Endodermal cell (in vitro differentiated cells): ENCODE data around the gene AKAP13. TPM values are rescaled to one million over a fixed set of nuclear protein-coding genes. Genes with fewer than 3 reads are reported as not detected.
A peak's percentile ranks its signal among the peaks of the same experiment; 100 is the strongest.

ENCODE experiments used
- DNase-seq: peaks from one replicate; pipeline ENCODE4 v3.0.0-alpha.2; 2017
- H3K27ac ChIP-seq: 2 replicates; pipeline ENCODE4 v1.5.1; 2013; ENCODE audit warnings: mild to moderate bottlenecking, low read depth, low read length, moderate library complexity
- H3K27me3 ChIP-seq: 2 replicates; pipeline ENCODE4 v1.6.1; 2013; ENCODE audit warnings: mild to moderate bottlenecking, low read length, moderate library complexity; ENCODE audit not compliant: insufficient read depth, control insufficient read depth, poor library complexity, severe bottlenecking
- H3K36me3 ChIP-seq: 2 replicates; pipeline ENCODE4 v1.7.0; 2013; ENCODE audit warnings: mild to moderate bottlenecking, low read length, moderate library complexity; ENCODE audit not compliant: control insufficient read depth, insufficient read depth
- H3K4me1 ChIP-seq: one replicate; pipeline ENCODE4 v1.7.0; 2013; ENCODE audit warnings: low read length; ENCODE audit not compliant: control insufficient read depth, insufficient read depth
- H3K4me3 ChIP-seq: 2 replicates; pipeline ENCODE4 v1.5.1; 2013; ENCODE audit warnings: mild to moderate bottlenecking, low read length, moderate library complexity
- H3K9ac ChIP-seq: 2 replicates; pipeline ENCODE4 v1.6.1; 2013; ENCODE audit warnings: mild to moderate bottlenecking, low read length, moderate library complexity; ENCODE audit not compliant: poor library complexity, severe bottlenecking; ENCODE audit errors: extremely low read depth
- H3K9me3 ChIP-seq: 2 replicates; pipeline ENCODE4 v1.6.1; 2013; ENCODE audit warnings: mild to moderate bottlenecking, low read length, moderate library complexity; ENCODE audit not compliant: control insufficient read depth
- H3K27ac Mint-ChIP-seq: 2 replicates; pipeline ENCODE4 v1.8.0; 2020; ENCODE audit warnings: mixed read lengths
- H3K27me3 Mint-ChIP-seq: 2 replicates; pipeline ENCODE4 v1.8.0; 2021; ENCODE audit warnings: mild to moderate bottlenecking, mixed read lengths; ENCODE audit not compliant: insufficient read depth
- H3K36me3 Mint-ChIP-seq: 2 replicates; pipeline ENCODE4 v1.8.0; 2020; ENCODE audit warnings: low read depth, mixed read lengths
- H3K4me1 Mint-ChIP-seq: 2 replicates; pipeline ENCODE4 v1.8.0; 2020; ENCODE audit warnings: mixed read lengths
- H3K4me3 Mint-ChIP-seq: 2 replicates; pipeline ENCODE4 v1.8.0; 2020; ENCODE audit warnings: mild to moderate bottlenecking, moderate library complexity, mixed read lengths
- H3K9me3 Mint-ChIP-seq: 2 replicates; pipeline ENCODE4 v1.8.0; 2020; ENCODE audit warnings: mild to moderate bottlenecking, mixed read lengths
- WGBS, 2 experiments: methylation state at CpG; one replicate each; pipeline versions ENCODE4 v1.1.5 to v1.1.7; 2013; ENCODE audit warnings: missing lambda C conversion rate in 2 of 2, mixed read lengths in 1 of 2; ENCODE audit not compliant: insufficient coverage in 1 of 2, insufficient read length in 1 of 2; 5-methylcytosine and 5-hydroxymethylcytosine counted together
- total RNA-seq, 2 donors: library from RNA; stranded (reverse); fragmentation: NEBNext Ultra II Directional in 1 of 2; extraction: Animal tissue kit (Norgen Biotek cat#: 25700) in 1 of 2; gene quantifications; 2 replicates in 1 of 2; 3 replicates in 1 of 2; pipeline ENCODE4 v1.2.1, GENCODE V29; 2021
- TF ChIP-seq, protein P1 (sequence below): fragments of 200-600 bp; sonication (generic); conservative IDR thresholded peaks from 2 replicates; pipeline ENCODE4 v1.5.0; 2021; ENCODE audit warnings: antibody characterized with exemption, mild to moderate bottlenecking

Gene AKAP13
- total RNA-seq, 2 donors from 2014 or later = 115 to 131 TPM

DNA sequence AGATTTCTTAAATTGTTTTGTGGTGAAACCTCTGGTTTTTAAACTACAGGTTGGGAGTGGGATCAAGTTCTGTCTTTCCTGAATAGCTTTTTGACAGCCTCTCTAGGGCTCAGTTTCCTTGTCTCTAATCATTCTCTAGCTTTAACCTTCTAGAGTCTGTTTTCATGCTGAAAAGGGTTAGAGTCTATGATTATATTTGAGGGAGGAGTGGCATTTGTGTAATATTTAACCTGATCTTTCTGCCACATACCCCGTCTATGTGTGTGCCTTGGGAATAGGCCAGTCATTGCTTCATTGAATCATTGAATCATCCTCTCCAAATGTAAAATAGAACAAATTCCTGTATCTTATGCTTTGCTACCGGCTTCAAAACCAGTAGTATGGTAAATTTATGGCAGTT lies 209.4 kb downstream of the AKAP13 start:
- Histone ChIP-seq H3K9me3 (no peaks in the 10 kb centered on the region), H3K27me3 (no peaks in the 10 kb centered on the region), H3K36me3 (peaks cover 88% of the 10 kb centered on the region), H3K4me1 (no peaks in the 10 kb centered on the region), H3K27ac (no peak overlapping the region), H3K4me3 (no peak overlapping the region), H3K9ac (no peak overlapping the region)
- Mint-ChIP-seq H3K27me3 (no peaks in the 10 kb centered on the region), H3K9me3 (no peaks in the 10 kb centered on the region), H3K27ac (no peak overlapping the region), H3K4me1 (peaks cover 11% of the 10 kb centered on the region), H3K4me3 (no peak overlapping the region), H3K36me3 (peaks cover 37% of the 10 kb centered on the region)
- 83 to 100% methylated on average over 1 to 2 of the region's 2 CpGs for WGBS, 2 experiments
- TF ChIP-seq, protein P1, sequence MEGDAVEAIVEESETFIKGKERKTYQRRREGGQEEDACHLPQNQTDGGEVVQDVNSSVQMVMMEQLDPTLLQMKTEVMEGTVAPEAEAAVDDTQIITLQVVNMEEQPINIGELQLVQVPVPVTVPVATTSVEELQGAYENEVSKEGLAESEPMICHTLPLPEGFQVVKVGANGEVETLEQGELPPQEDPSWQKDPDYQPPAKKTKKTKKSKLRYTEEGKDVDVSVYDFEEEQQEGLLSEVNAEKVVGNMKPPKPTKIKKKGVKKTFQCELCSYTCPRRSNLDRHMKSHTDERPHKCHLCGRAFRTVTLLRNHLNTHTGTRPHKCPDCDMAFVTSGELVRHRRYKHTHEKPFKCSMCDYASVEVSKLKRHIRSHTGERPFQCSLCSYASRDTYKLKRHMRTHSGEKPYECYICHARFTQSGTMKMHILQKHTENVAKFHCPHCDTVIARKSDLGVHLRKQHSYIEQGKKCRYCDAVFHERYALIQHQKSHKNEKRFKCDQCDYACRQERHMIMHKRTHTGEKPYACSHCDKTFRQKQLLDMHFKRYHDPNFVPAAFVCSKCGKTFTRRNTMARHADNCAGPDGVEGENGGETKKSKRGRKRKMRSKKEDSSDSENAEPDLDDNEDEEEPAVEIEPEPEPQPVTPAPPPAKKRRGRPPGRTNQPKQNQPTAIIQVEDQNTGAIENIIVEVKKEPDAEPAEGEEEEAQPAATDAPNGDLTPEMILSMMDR = no peak
- DNase-seq = no peak

DNA sequence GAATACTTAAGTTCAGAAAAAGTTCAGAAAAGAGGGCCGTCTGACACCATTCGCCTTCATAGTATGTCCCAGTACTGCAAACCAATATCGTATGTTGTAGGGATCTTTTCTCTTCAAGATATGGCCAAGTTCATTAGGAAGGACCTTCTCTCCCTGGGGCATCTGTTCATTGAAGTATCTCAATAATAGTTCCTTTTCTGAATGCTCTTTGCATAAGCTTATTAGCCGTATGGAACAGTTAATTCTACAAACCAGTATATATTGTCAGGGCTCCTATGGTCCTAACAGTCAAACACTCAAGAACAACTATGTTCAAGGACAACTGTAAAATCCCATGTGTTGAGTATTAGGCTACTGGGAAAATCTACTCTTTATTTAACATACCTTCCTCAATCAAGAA lies 211.2 kb downstream of the AKAP13 start:
- no peak for DNase-seq
- TF ChIP-seq, protein P1 = no peak
- 93 to 95% methylated on average over 4 of the region's 4 CpGs for WGBS, 2 experiments
- Histone ChIP-seq H3K27me3 (no peaks in the 10 kb centered on the region), H3K27ac (no peak overlapping the region), H3K36me3 (peaks cover 86% of the 10 kb centered on the region), H3K4me3 (no peak overlapping the region), H3K9ac (no peak overlapping the region), H3K9me3 (no peaks in the 10 kb centered on the region), H3K4me1 (no peaks in the 10 kb centered on the region)
- Mint-ChIP-seq H3K27me3 (no peaks in the 10 kb centered on the region), H3K4me3 (no peak overlapping the region), H3K4me1 (peaks cover 11% of the 10 kb centered on the region), H3K9me3 (no peaks in the 10 kb centered on the region), H3K27ac (no peak overlapping the region), H3K36me3 (peaks cover 35% of the 10 kb centered on the region)

DNA sequence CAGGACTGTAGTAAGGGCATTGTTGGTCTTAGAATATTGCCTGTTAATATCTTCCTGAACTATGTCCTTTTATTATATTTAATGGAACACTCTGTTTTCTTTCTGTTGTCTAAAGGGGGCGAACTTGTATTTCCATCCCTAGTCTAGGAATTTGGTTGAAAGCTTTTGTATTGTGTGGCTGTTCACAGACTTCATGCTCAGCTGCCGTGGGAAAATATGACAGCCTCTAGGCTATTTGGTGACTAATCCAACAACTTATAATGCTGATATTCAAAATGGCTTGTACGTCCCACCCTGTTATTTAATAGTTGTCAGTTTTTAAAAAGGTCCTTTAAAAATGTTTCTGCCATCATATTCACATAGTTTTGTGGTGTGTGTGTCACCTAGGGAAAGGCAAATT lies 211.7 kb downstream of the AKAP13 start:
- Histone ChIP-seq H3K9me3 (no peaks in the 10 kb centered on the region), H3K4me3 (no peak overlapping the region), H3K27ac (peak overlapping the region; percentile 54), H3K36me3 (peaks cover 85% of the 10 kb centered on the region), H3K27me3 (no peaks in the 10 kb centered on the region), H3K4me1 (no peaks in the 10 kb centered on the region), H3K9ac (no peak overlapping the region)
- Mint-ChIP-seq H3K27ac (no peak overlapping the region), H3K4me1 (peaks cover 11% of the 10 kb centered on the region), H3K36me3 (peaks cover 30% of the 10 kb centered on the region), H3K9me3 (no peaks in the 10 kb centered on the region), H3K4me3 (no peak overlapping the region), H3K27me3 (no peaks in the 10 kb centered on the region)
- TF ChIP-seq, protein P1 = no peak
- DNase-seq = no peak
- 92% methylated on average over 3 of the region's 3 CpGs; no CpG with 5 or more reads in 1 of the 2 experiments for WGBS, 2 experiments
